HG02884 (cell line): ENCODE results near the gene RCBTB1.
"Not testable (repeated sequence)": the region's sequence is repeated elsewhere in the genome, so short reads cannot be mapped to it uniquely, and the experiment has no call there.

Source experiments
- ATAC-seq: cut with Tn5 transposase; IDR thresholded peaks from one replicate; pipeline ENCODE4 v1.9.1; 2021; ENCODE audit warnings: mild to moderate bottlenecking, moderate library complexity; ENCODE audit not compliant: unreplicated experiment

Gene RCBTB1

GRCh38 chr13:49606747-49607648 lies 21.6 kb upstream of the RCBTB1 start:
- peak; percentile 93 for ATAC-seq

GRCh38 chr13:49604570-49604969 lies 19.2 kb upstream of the RCBTB1 start:
- ATAC-seq, result no peak

- not testable (repeated sequence) for ATAC-seq
Observed at GRCh38 chr13:49602615-49603014, 17.3 kb upstream of the RCBTB1 start.

- no peak for ATAC-seq
Observed at GRCh38 chr13:49602005-49602404, 16.6 kb upstream of the RCBTB1 start.

- ATAC-seq, result no peak
Observed at GRCh38 chr13:49597043-49597641, 11.8 kb upstream of the RCBTB1 start.

- no peak for ATAC-seq
Observed at GRCh38 chr13:49596221-49596620, 10.9 kb upstream of the RCBTB1 start.

- ATAC-seq, result no peak
Observed at GRCh38 chr13:49594576-49594975, 9.2 kb upstream of the RCBTB1 start.

- not testable (repeated sequence) for ATAC-seq
Observed at GRCh38 chr13:49593876-49594275, 8.5 kb upstream of the RCBTB1 start.

GRCh38 chr13:49590714-49591113 lies 5.4 kb upstream of the RCBTB1 start:
- not testable (repeated sequence) for ATAC-seq

GRCh38 chr13:49587311-49587847 lies 2.0 kb upstream of the RCBTB1 start:
- ATAC-seq, result no peak

GRCh38 chr13:49586717-49587116 lies 1.4 kb upstream of the RCBTB1 start:
- no peak for ATAC-seq

GRCh38 chr13:49584771-49585182 lies 581 bp downstream of the RCBTB1 start:
- ATAC-seq, result no peak

- ATAC-seq, result no peak
Observed at GRCh38 chr13:49580980-49581680, 4.2 kb downstream of the RCBTB1 start.

GRCh38 chr13:49579501-49579900 lies 5.9 kb downstream of the RCBTB1 start:
- ATAC-seq, result no peak

GRCh38 chr13:49571299-49572240 lies 13.8 kb downstream of the RCBTB1 start:
- peak; percentile 43 for ATAC-seq

- ATAC-seq, result no peak
Observed at GRCh38 chr13:49569993-49570689, 15.2 kb downstream of the RCBTB1 start.

- no peak for ATAC-seq
Observed at GRCh38 chr13:49567491-49567890, 17.9 kb downstream of the RCBTB1 start.

GRCh38 chr13:49566461-49566860 lies 18.9 kb downstream of the RCBTB1 start:
- no peak for ATAC-seq

GRCh38 chr13:49565461-49565860 lies 19.9 kb downstream of the RCBTB1 start:
- not testable (repeated sequence) for ATAC-seq

GRCh38 chr13:49563516-49563915 lies 21.8 kb downstream of the RCBTB1 start:
- no peak for ATAC-seq
